ENCODE results near the gene TRMT11. TPM values are rescaled to one million over a fixed set of nuclear protein-coding genes. Genes with fewer than 3 reads are reported as not detected.

TRMT11 gene
- total and polyA plus RNA-seq, 2 of the 8 experiments (the other 6 are each of a cell fraction or from before 2014, with no cell fraction given), result 19.7 to 32.4 TPM

GRCh38 chr6:126064748-126065401 lies 78.5 kb downstream of the TRMT11 start (continued):
- TF ChIP-seq TAF7 (optimal IDR thresholded peaks at IDR 0.05; ENCODE audit: borderline replicate concordance, low read depth, low read length) (no peak), CEBPB (IDR thresholded peaks at IDR 0.05; ENCODE audit: low read depth, low read length) (no peak), HDAC2 (IDR thresholded peaks at IDR 0.05; ENCODE audit: borderline replicate concordance in 1 of 2, low read depth in 2 of 2, low read length in 2 of 2) (no peak), GTF2F1 (IDR thresholded peaks at IDR 0.05; ENCODE audit: borderline replicate concordance, low read depth, low read length) (no peak), CBX8 (IDR thresholded peaks at IDR 0.05; ENCODE audit: borderline replicate concordance, low read depth, low read length) (no peak)
